Activated naive CD4-positive, alpha-beta T cell treated with anti-CD3 and anti-CD28 coated beads, Interleukin-2, amount 10 ng/mL, durations not matched to agents 7 days and 5 days (primary cell): ENCODE results near the gene CHCHD2.
"Not testable (repeated sequence)": the region's sequence is repeated elsewhere in the genome, so short reads cannot be mapped to it uniquely, and the experiment has no call there.

Experiments
- CTCF ChIA-PET: fragments of 350-600 bp; sonication (Branson Sonifier 250); formaldehyde crosslinking; loops from one replicate; lab custom pipeline; 2021; ENCODE audit warnings: antibody characterized with exemption; lab: Charles Lee
- DNase-seq: peaks from one replicate; pipeline ENCODE4 v3.0.0-alpha.2; 2020
- H3K27ac Mint-ChIP-seq: one replicate; pipeline ENCODE4 v1.8.0; 2021; ENCODE audit warnings: mild to moderate bottlenecking, moderate library complexity, mixed read lengths
- H3K27me3 Mint-ChIP-seq: one replicate; pipeline ENCODE4 v1.8.0; 2021; ENCODE audit warnings: mild to moderate bottlenecking, mixed read lengths
- H3K36me3 Mint-ChIP-seq: one replicate; pipeline ENCODE4 v1.8.0; 2021; ENCODE audit warnings: mixed read lengths
- H3K4me1 Mint-ChIP-seq: one replicate; pipeline ENCODE4 v1.8.0; 2021; ENCODE audit warnings: mixed read lengths
- H3K4me3 Mint-ChIP-seq: one replicate; pipeline ENCODE4 v1.8.0; 2021; ENCODE audit warnings: mild to moderate bottlenecking, moderate library complexity, mixed read lengths
- H3K9me3 Mint-ChIP-seq: one replicate; pipeline ENCODE4 v1.8.0; 2021; ENCODE audit warnings: mixed read lengths

CHCHD2 gene

GRCh38 chr7:56074371-56074791 lies 31.9 kb downstream of the CHCHD2 start:
- Mint-ChIP-seq H3K36me3 (peaks cover 33% of the 10 kb centered on the region), H3K4me1 (peaks cover 5% of the 10 kb centered on the region), H3K27me3 (no peaks in the 10 kb centered on the region), H3K27ac (peak overlapping the region; percentile 33), H3K4me3 (no peak overlapping the region), H3K9me3 (no peaks in the 10 kb centered on the region)
- peak; percentile 71 for DNase-seq
- CTCF ChIA-PET: interaction anchor here (0.7 to 3.8 kb wide), 17 partner anchors 9 to 550 kb away, joined by 3 to 41 read pairs (median 3); partner anchors contain the start of gene SUMF2

DNA sequence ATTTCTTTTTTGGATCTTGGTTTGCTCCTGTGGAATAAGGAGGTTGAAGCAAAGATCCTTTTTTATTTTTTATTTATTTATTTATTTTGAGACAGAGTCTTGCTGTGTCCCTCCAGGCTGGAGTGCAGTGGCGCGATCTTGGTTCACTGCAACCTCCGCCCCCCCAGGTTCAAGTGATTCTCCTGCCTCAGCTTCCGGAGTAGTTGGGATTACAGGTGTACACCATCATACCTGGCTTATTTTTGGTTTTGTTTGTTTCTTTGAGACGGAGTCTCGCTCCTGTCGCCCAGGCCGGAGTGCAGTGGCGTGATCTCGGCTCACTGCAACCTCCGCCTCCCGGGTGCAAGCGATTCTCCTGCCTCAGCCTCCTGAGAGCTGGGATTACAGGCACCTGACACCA lies 39.9 kb downstream of the CHCHD2 start:
- Mint-ChIP-seq H3K36me3 (peaks cover 41% of the 10 kb centered on the region), H3K4me1 (peaks cover 33% of the 10 kb centered on the region)
- H3K27ac Mint-ChIP-seq, H3K27me3 Mint-ChIP-seq, H3K4me3 Mint-ChIP-seq, DNase-seq, H3K9me3 Mint-ChIP-seq: not testable (repeated sequence)
- CTCF ChIA-PET: interaction anchor here (1.0 to 2.5 kb wide), 2 partner anchors 8 to 32 kb away, joined by 4 to 14 read pairs; no protein-coding TSS in a partner anchor

- Mint-ChIP-seq H3K4me1 (peaks cover 39% of the 10 kb centered on the region), H3K9me3 (no peaks in the 10 kb centered on the region), H3K4me3 (peak within 1 kb of the TSS; percentile 90), H3K36me3 (peaks cover 47% of the 10 kb centered on the region), H3K27ac (peak within 1 kb of the TSS; percentile 97), H3K27me3 (no peaks in the 10 kb centered on the region)
- peak; percentile 91 for DNase-seq
- CTCF ChIA-PET: interaction anchor here (1.0 to 2.5 kb wide), 6 partner anchors 10 to 423 kb away, joined by 3 to 14 read pairs (median 5); partner anchors contain the start of genes CCT6A and PSPH
Observed at GRCh38 chr7:56063882-56064625, 42.2 kb downstream of the CHCHD2 start, which contains the start of gene SUMF2. Gene SUMF2 (plus strand): TSS chr7:56064286. CDS start chr7:56064312, 26 bp downstream.

DNA sequence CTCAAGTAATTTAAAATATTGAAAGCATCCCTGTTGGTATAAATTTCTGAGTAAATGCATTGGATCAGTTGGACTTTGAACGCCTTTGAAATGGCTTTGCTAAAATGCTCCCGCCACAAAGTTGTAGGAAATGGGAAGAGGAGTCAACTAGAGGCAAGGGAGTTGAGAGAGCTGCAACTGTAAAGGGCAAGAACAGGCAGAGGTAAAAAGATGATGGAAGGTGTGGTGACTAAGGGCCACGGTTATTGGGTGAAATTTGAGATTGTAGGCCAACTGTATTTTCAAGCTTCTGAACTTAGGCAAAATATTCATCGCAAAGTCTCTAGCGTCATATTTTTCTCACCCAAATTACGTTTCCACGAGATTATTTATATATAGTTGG lies 42.8 kb downstream of the CHCHD2 start:
- no peak for DNase-seq

DNA sequence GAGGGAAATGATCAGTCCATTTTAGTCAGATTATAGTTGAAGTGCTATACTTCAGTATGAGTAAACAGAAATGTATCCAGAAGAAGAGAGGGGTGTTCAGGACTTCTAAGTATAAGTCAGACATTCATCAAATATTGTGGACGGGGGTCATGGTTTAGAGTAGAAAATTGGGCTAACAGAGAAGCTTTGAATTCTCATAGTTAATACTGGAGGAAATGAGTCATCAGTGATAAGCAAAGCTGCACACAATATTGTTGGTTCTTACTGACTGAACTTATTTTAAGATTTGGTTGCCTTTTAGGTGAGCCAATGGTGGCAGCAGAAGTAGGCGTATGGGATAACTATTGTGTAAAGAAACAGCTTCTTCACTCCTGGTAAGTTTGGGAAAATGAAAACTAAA lies 43.9 kb downstream of the CHCHD2 start:
- Mint-ChIP-seq H3K4me1 (peaks cover 42% of the 10 kb centered on the region), H3K9me3 (no peaks in the 10 kb centered on the region), H3K27ac (peak overlapping the region; percentile 68), H3K36me3 (peaks cover 53% of the 10 kb centered on the region), H3K4me3 (no peak overlapping the region), H3K27me3 (no peaks in the 10 kb centered on the region)
- no peak for DNase-seq
- CTCF ChIA-PET: interaction anchor here (0.9 kb wide), 1 partner anchor 8 kb away, joined by 3 read pairs; no protein-coding TSS in a partner anchor

More for the DNA sequence above, 42.8 kb downstream of the CHCHD2 start:
- H3K27me3 Mint-ChIP-seq: no peaks in the 10 kb centered on the region
- CTCF ChIA-PET: interaction anchor here (1.0 to 2.5 kb wide), 2 partner anchors 10 to 11 kb away, joined by 3 to 14 read pairs; no protein-coding TSS in a partner anchor
- H3K9me3 Mint-ChIP-seq: no peaks in the 10 kb centered on the region
- H3K36me3 Mint-ChIP-seq: peaks cover 47% of the 10 kb centered on the region
- H3K27ac Mint-ChIP-seq: peak overlapping the region; percentile 97
- peaks cover 39% of the 10 kb centered on the region for H3K4me1 Mint-ChIP-seq
- peak overlapping the region; percentile 90 for H3K4me3 Mint-ChIP-seq

- H3K4me3 Mint-ChIP-seq: peak overlapping the region; percentile 43
- CTCF ChIA-PET: interaction anchor here (0.8 to 1.3 kb wide), 2 partner anchors 9 to 10 kb away, joined by 3 read pairs; partner anchors contain the start of gene SUMF2
- peaks cover 52% of the 10 kb centered on the region for H3K4me1 Mint-ChIP-seq
- no peaks in the 10 kb centered on the region for H3K27me3 Mint-ChIP-seq
- no peak overlapping the region for H3K27ac Mint-ChIP-seq
- H3K36me3 Mint-ChIP-seq: peaks cover 47% of the 10 kb centered on the region
- no peaks in the 10 kb centered on the region for H3K9me3 Mint-ChIP-seq
- no peak for DNase-seq
Observed at GRCh38 chr7:56053993-56054392, 52.3 kb downstream of the CHCHD2 start.

GRCh38 chr7:56053379-56053778 lies 52.9 kb downstream of the CHCHD2 start:
- Mint-ChIP-seq H3K9me3 (no peaks in the 10 kb centered on the region), H3K4me3 (peak overlapping the region; percentile 71), H3K36me3 (peaks cover 43% of the 10 kb centered on the region), H3K4me1 (peaks cover 56% of the 10 kb centered on the region), H3K27me3 (no peaks in the 10 kb centered on the region), H3K27ac (no peak overlapping the region)
- DNase-seq: no peak
- CTCF ChIA-PET: interaction anchor here (1.3 kb wide), 1 partner anchor 11 kb away, joined by 3 read pairs; the partner anchor contains the start of gene SUMF2
